Stomach (tissue), 9 donors: ENCODE measurements around the gene CNTNAP5. TPM values are rescaled to one million over a fixed set of nuclear protein-coding genes. Genes with fewer than 3 reads are reported as not detected.

Source experiments
- DNase-seq, 2 donors: peaks; one replicate each; pipeline versions ENCODE4 v3.0.0 to v3.0.0-alpha.2; 2013 to 2019
- H3K27ac ChIP-seq, 5 donors: fragments of 200-600 bp in 4 of 5; sonication (generic) in 4 of 5; one replicate each; pipeline ENCODE4 v1.5.1; 2013 to 2019; ENCODE audit warnings: mild to moderate bottlenecking in 1 of 5, moderate library complexity in 1 of 5
- H3K27me3 ChIP-seq, 3 donors: fragments of 200-600 bp; sonication (generic); one replicate each; pipeline ENCODE4 v1.5.1; 2017 to 2019; ENCODE audit warnings: mixed run types in 1 of 3
- H3K36me3 ChIP-seq, 4 donors: fragments of 200-600 bp; sonication (generic); 1 replicate in 3 of 4; 2 replicates in 1 of 4; pipeline ENCODE4 v1.5.1; 2016 to 2019
- H3K4me1 ChIP-seq, 4 donors: fragments of 200-600 bp; sonication (generic); one replicate each; pipeline ENCODE4 v1.5.1; 2016 to 2019
- H3K4me3 ChIP-seq, 4 donors: fragments of 200-600 bp; sonication (generic) in 3 of 4; one replicate each; pipeline ENCODE4 v1.5.1; 2016 to 2019; ENCODE audit warnings: mild to moderate bottlenecking in 1 of 4
- H3K9me3 ChIP-seq, 4 donors: fragments of 200-600 bp; sonication (generic); one replicate each; pipeline ENCODE4 v1.5.1; 2016 to 2019
- CTCF ChIP-seq, 7 experiments: fragments of 450-650 bp in 4 of 7; fragments of 200-600 bp in 3 of 7; sonication (generic) in 3 of 7; IDR thresholded peaks; one replicate each; pipeline ENCODE4 v1.5.1; 2016 to 2019; ENCODE audit warnings: antibody characterized with exemption in 7 of 7, control low read depth in 2 of 7, mild to moderate bottlenecking in 1 of 7
- EP300 ChIP-seq: sonication (generic); formaldehyde crosslinking; IDR thresholded peaks from one replicate; pipeline ENCODE4 v1.6.1; 2017; ENCODE audit warnings: antibody characterized with exemption
- POLR2A ChIP-seq, 4 donors: fragments of 450-650 bp; IDR thresholded peaks; one replicate each; pipeline ENCODE4 v1.6.1; 2016; ENCODE audit warnings: antibody characterized with exemption in 4 of 4, control low read depth in 2 of 4, mild to moderate bottlenecking in 1 of 4, moderate library complexity in 1 of 4
- POLR2AphosphoS5 ChIP-seq, 3 donors: sonication (generic); formaldehyde crosslinking; IDR thresholded peaks; one replicate each; pipeline ENCODE4 v1.6.1; 2016; ENCODE audit warnings: antibody characterized with exemption in 3 of 3
- WGBS, 5 donors: extraction: QIAGEN DNeasy Blood & Tissue Kit in 3 of 5; methylation state at CpG; one replicate each; pipeline versions ENCODE4 v1.1.5 to v1.1.7; 2013 to 2018; 5-methylcytosine and 5-hydroxymethylcytosine counted together
- intact Hi-C: fragments of 100-400 bp; cut with DNase I; formaldehyde crosslinking; loops from one replicate; pipeline ENCODE4 v1.15.1; 2023; ENCODE audit warnings: low total_unique reads
- polyA plus RNA-seq, 3 donors: library from polyadenylated mRNA; stranded (reverse); fragments of 200-250 nt; gene quantifications; one replicate each; pipeline ENCODE4 v1.2.3, GENCODE V29; 2013
- total RNA-seq, 5 donors: library from RNA; depleted of rRNA; stranded (reverse); fragments of >200 nt; gene quantifications; one replicate each; pipeline versions ENCODE4 v1.1.0 to v1.2.3, GENCODE V29; 2014 to 2016
- donor health status: healthy with polysubstance abuse.
- donor health status: Bipolar disorder and iron deficiency.
- donor health status: healthy.

The CNTNAP5 gene
- total and polyA plus RNA-seq, 8 donors: 1.3 TPM; not detected in 7

GRCh38 chr2:124805060-124805459 is 780.0 kb downstream of the CNTNAP5 start:
- WGBS, 5 donors: 60 to 70% (median 63%) methylated on average over 3 of the region's 3 CpGs
- DNase-seq: no peak

GRCh38 chr2:124810132-124810531 is 785.0 kb downstream of the CNTNAP5 start:
- Histone ChIP-seq H3K4me1 (no peaks in the 10 kb centered on the region), H3K9me3 (no peaks in the 10 kb centered on the region), H3K27ac (no peak overlapping the region), H3K4me3 (no peak overlapping the region), H3K27me3 (no peaks in the 10 kb centered on the region), H3K36me3 (no peaks in the 10 kb centered on the region)
- WGBS, 5 donors: 21 to 43% (median 30%) methylated on average over 4 of the region's 4 CpGs
- TF ChIP-seq CTCF (IDR thresholded peaks at IDR 0.05) (peak in 1 of 7 experiments; percentile 7), POLR2A (IDR thresholded peaks at IDR 0.05) (no peak)
- intact Hi-C loops: no loop called here
- peak in 1 of 2 donors; percentile 67 for DNase-seq

More at GRCh38 chr2:124805060-124805459, 780.0 kb downstream of the CNTNAP5 start:
- Histone ChIP-seq H3K4me1 (peaks cover 0 to 3% (median 0%) of the 10 kb centered on the region in 4 donors), H3K27me3 (no peaks in the 10 kb centered on the region), H3K9me3 (no peaks in the 10 kb centered on the region), H3K4me3 (no peak overlapping the region), H3K36me3 (no peaks in the 10 kb centered on the region), H3K27ac (no peak overlapping the region)
- TF ChIP-seq POLR2A (IDR thresholded peaks at IDR 0.05) (no peak), POLR2AphosphoS5 (IDR thresholded peaks at IDR 0.05) (no peak), EP300 (no peak), CTCF (IDR thresholded peaks at IDR 0.05) (no peak)
- intact Hi-C loops: no loop called here

GRCh38 chr2:124814968-124815745 is 790.1 kb downstream of the CNTNAP5 start:
- no peaks in the 10 kb centered on the region for H3K4me1 ChIP-seq
- H3K27me3 ChIP-seq: no peaks in the 10 kb centered on the region
- DNase-seq: no peak
- no peaks in the 10 kb centered on the region for H3K9me3 ChIP-seq
- 77 to 87% (median 80%) methylated on average over 11 of the region's 11 CpGs for WGBS, 5 donors
- H3K4me3 ChIP-seq: no peak overlapping the region
- no peak for TF ChIP-seq POLR2AphosphoS5 (IDR thresholded peaks at IDR 0.05)
- no peak for TF ChIP-seq POLR2A (IDR thresholded peaks at IDR 0.05)
- TF ChIP-seq CTCF (IDR thresholded peaks at IDR 0.05): no peak
- no peak for TF ChIP-seq EP300
- H3K36me3 ChIP-seq: no peaks in the 10 kb centered on the region
- H3K27ac ChIP-seq: no peak overlapping the region
- intact Hi-C loops: no loop called here

- no peak for DNase-seq
- 41 to 48% (median 44%) methylated on average over 3 of the region's 3 CpGs for WGBS, 5 donors
- Histone ChIP-seq H3K4me3 (no peak overlapping the region), H3K9me3 (no peaks in the 10 kb centered on the region), H3K36me3 (no peaks in the 10 kb centered on the region), H3K27ac (no peak overlapping the region), H3K4me1 (no peaks in the 10 kb centered on the region), H3K27me3 (no peaks in the 10 kb centered on the region)
- intact Hi-C loops: no loop called here
- no peak for TF ChIP-seq CTCF (IDR thresholded peaks at IDR 0.05)
- no peak for TF ChIP-seq EP300
- no peak for TF ChIP-seq POLR2AphosphoS5 (IDR thresholded peaks at IDR 0.05)
- no peak for TF ChIP-seq POLR2A (IDR thresholded peaks at IDR 0.05)
Measured at GRCh38 chr2:124816007-124816406, 790.9 kb downstream of the CNTNAP5 start.
